Measurements from ENCODE around the gene PYHIN1.

GRCh38 chr1:158998037-158998780, 66.9 kb downstream of the PYHIN1 start:
- TF ChIP-seq CTCF (IDR thresholded peaks at IDR 0.05; ENCODE audit: low read depth, low read length, poor library complexity, severe bottlenecking) (no peak), EZH2phosphoT487 (IDR thresholded peaks at IDR 0.05; ENCODE audit: borderline replicate concordance, low read length) (no peak)

Data from DOHH2 (cell line).